IMR-90 (cell line): Measurements from ENCODE around the gene FBXO31.

Source experiments
- MXI1 ChIP-seq: IDR thresholded peaks from 2 replicates; pipeline ENCODE4 v1.6.1; 2012; ENCODE audit warnings: low read depth, mild to moderate bottlenecking, low read length, moderate library complexity, borderline replicate concordance
- RCOR1 ChIP-seq: IDR thresholded peaks from 2 replicates; pipeline ENCODE4 v1.6.1; 2012; ENCODE audit warnings: mild to moderate bottlenecking, low read length, improper control_type of control experiment; ENCODE audit not compliant: insufficient replicate concordance
- TF ChIP-seq, protein P1 (sequence below): conservative IDR thresholded peaks from 2 replicates; pipeline ENCODE4 v1.5.1; 2012; ENCODE audit warnings: mild to moderate bottlenecking, low read depth, low read length, improper control_type of control experiment

DNA sequence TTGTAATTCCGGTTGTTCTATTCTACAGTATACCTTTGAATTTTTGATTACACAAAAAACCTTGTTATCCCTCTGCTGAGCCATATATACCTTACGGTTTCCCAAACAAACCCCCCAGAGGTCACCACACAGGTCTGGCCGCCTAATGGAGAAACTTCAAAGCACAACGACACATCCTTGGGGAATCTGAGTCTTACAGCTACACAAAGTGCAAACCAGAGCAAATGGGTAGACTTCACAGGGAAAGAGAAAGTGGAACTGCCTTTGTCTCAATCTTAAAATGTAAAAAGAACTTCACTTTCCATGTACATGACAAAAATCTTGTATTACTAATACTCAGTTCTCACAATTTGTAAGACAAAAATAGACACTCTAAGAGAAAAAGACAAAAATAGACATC is 2.7 kb downstream of the FBXO31 start:
- TF ChIP-seq, protein P1, sequence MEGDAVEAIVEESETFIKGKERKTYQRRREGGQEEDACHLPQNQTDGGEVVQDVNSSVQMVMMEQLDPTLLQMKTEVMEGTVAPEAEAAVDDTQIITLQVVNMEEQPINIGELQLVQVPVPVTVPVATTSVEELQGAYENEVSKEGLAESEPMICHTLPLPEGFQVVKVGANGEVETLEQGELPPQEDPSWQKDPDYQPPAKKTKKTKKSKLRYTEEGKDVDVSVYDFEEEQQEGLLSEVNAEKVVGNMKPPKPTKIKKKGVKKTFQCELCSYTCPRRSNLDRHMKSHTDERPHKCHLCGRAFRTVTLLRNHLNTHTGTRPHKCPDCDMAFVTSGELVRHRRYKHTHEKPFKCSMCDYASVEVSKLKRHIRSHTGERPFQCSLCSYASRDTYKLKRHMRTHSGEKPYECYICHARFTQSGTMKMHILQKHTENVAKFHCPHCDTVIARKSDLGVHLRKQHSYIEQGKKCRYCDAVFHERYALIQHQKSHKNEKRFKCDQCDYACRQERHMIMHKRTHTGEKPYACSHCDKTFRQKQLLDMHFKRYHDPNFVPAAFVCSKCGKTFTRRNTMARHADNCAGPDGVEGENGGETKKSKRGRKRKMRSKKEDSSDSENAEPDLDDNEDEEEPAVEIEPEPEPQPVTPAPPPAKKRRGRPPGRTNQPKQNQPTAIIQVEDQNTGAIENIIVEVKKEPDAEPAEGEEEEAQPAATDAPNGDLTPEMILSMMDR: no peak
- TF ChIP-seq MXI1 (no peak), RCOR1 (no peak)
